GM12874 (cell line): ENCODE measurements around the gene MRRF.

Experiments
- CTCF ChIP-seq: IDR thresholded peaks from 2 replicates; pipeline ENCODE4 v1.5.1; 2011; ENCODE audit warnings: low read depth, mild to moderate bottlenecking, control low read depth, low read length, moderate library complexity; ENCODE audit not compliant: insufficient read depth

The MRRF gene

GRCh38 chr9:122286764-122287163 lies 22.1 kb downstream of the MRRF start:
- TF ChIP-seq CTCF: no peak

DNA sequence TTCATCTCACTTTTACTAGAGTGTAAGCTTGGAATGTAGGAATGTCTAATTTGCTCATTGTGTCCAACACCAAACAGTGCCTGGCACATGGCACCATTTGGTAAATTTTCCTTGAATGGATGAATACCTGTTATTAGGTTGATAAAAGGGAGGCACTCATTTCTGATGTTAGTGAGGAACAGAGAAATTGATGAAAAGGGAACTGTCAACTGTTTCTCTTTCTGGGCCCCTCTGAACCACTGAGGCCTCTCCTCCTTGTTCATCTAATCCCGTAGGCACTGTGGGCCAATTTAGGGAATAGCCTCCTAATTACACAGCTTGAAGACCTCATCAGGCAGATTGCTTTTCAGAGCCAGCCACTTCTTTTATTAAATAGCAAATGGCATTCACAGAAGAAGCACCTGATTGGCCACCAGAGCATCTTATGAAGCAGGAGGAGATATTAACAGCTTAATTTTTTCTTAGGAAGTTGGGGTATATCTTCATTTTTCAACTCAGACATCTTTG lies 22.6 kb downstream of the MRRF start:
- TF ChIP-seq CTCF: no peak

DNA sequence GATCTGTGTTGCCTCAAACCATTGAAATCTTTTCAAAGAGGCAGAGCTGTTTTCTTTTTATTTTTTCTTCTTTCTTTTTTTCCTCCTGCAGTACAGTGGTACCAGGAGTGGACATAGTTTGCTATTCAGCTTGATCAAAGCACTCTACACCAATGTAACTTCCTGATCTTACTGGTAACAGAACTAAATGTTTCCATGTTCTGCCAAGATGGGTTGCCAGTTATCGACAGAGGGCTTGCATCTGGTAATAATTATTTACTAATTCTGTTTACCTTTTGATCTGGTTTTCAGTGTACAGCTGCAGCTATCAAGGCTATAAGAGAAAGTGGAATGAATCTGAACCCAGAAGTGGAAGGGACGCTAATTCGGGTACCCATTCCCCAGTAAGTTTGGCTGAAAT lies 26.8 kb downstream of the MRRF start:
- TF ChIP-seq CTCF: no peak

GRCh38 chr9:122294531-122294930 lies 29.8 kb downstream of the MRRF start:
- no peak for TF ChIP-seq CTCF

GRCh38 chr9:122297512-122297911 lies 32.8 kb downstream of the MRRF start:
- TF ChIP-seq CTCF: no peak

DNA sequence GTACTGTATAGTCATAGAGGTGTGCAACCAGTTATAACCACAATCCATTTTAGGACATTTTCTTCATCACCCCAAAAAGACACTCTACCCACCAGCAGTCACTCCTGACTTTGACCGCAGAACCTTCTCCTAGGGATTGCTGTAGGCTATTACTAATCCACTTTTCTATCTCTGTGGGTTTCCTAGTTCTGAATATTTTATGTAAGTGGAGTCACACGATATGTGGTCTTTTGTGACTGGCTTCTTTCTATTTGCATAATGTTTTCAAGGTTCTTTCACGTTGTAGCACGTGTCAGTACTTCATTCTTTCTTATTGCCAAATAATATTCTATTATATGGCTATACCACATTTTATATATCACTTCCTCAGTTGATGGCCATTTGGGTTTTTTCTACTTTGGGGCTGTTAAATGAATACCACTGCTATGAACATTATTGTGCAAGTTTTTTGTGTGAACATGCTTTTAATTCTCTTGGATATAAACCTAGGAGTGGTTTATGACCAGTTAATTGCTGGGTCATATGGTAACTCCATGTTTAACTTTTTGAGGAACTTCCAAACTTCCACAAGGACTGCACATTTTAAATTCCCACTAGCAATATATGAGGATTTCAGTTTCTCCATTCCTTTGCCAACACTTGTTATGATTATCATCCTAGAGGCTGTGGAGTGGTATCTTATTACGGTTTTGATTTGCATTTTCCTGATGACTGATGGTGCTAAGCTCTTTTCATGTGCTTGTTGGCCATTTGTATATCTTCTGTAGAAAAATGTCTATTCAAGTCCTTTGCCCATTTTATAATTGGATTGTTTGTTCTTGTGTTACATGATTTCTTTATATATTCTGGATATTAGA lies 37.8 kb downstream of the MRRF start:
- no peak for TF ChIP-seq CTCF

GRCh38 chr9:122307061-122307460 lies 42.4 kb downstream of the MRRF start:
- TF ChIP-seq CTCF: no peak
